Lung microvascular endothelial cell (primary cell): Measurements from ENCODE around the gene PFKP. TPM values are rescaled to one million over a fixed set of nuclear protein-coding genes. Genes with fewer than 3 reads are reported as not detected.

Source experiments
- DNase-seq, 2 donors: peaks; one replicate each; pipeline versions ENCODE4 v3.0.0 to v3.0.0-alpha.2; 2010; ENCODE audit warnings: low read depth in 2 of 2
- total RNA-seq: library from RNA; depleted of rRNA; stranded (reverse); fragments of >200 nt; gene quantifications from 2 replicates; pipeline ENCODE4 v1.2.1, GENCODE V29; 2014

Gene PFKP
- total RNA-seq, result 110 and 156 TPM in 2 replicates

GRCh38 chr10:3067118-3067858, at the start of gene PFKP:
TSS of gene PFKP (plus strand) at chr10:3067548. CDS start at chr10:3067596, 48 bp downstream.
- peak; percentile 32 to 38 for DNase-seq

DNA sequence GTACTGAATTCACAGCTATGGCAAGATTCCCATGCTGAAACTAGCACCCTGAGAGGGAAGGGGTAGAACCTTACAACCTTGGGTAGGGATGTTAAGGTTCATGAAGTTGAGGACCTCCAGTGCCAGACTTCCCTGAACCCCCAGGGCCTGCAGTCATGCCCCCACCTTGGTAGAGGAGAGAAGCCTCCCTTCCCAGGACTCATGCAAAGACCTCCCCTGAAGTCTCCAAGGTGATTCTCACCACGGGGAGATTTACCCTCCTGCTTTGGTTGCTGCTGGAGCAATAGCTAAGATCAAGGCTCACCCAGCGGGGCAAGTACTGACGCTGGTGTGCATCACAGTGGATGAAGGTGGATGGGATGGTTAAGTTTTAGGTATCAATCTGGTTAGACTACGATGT, 49.1 kb upstream of the PFKP start:
- no peak for DNase-seq

GRCh38 chr10:3020311-3020710, 47.0 kb upstream of the PFKP start:
- DNase-seq, result no peak

DNA sequence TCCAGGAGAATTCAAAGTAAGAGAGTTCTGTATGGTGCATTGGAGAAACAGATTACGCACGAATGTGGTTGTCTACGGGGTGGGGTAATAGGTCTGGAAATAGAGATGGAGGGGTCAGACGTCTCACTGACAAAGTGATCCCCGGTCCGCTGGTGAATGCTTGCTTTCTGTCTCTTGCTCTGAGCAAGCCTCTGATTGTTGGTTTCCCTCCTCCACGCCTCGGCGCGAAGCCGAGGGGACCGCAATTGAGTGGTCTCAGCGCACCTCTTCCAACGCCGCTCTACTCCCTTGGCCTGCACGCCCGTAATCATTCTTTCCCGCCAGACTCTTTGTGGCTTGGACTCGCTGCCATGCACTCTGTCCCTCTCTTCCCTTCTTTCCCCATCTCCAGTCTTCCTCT, 46.5 kb upstream of the PFKP start:
- no peak for DNase-seq

DNA sequence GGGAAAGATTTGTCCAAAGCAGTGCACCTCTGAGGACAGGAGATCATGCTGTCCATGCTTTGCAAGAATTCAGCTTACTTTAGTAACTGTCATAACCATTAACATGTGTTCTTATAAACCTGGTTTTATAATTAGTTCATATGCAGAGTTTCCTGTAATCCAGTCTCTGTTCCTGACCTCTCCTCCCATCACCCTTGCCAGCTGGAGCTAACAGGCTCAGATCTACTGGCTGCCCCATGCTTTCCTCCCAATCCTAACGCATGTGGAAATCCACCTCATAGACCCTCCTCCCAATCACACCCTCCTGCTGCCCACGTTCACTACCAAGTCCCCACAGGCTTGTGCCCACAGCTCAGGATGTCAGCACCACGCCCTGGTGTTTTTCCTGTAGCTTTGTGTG, 45.3 kb upstream of the PFKP start:
- DNase-seq, result no peak

DNA sequence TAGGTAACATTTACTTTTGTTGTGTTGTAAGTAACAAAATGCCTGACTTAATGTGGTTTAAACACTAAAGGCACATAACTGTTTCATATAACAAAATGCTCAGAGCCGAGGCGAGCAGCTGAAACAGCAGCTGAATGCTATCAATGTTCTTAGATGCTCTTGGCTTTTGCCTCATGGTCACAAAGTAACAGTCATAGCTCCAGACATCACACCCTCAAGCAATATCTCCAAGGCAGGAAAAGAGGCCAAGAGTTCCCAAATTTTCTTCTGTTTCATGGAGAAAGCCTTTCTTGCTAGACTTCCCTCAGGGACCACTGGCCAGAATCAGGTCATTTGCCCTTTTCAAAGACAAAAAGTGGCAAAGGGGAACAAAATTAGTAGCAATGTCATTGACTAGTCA, 43.5 kb upstream of the PFKP start:
- DNase-seq, result no peak

GRCh38 chr10:3025026-3025683, 42.2 kb upstream of the PFKP start:
- DNase-seq, result no peak

GRCh38 chr10:3027866-3028265, 39.5 kb upstream of the PFKP start:
- no peak for DNase-seq

DNA sequence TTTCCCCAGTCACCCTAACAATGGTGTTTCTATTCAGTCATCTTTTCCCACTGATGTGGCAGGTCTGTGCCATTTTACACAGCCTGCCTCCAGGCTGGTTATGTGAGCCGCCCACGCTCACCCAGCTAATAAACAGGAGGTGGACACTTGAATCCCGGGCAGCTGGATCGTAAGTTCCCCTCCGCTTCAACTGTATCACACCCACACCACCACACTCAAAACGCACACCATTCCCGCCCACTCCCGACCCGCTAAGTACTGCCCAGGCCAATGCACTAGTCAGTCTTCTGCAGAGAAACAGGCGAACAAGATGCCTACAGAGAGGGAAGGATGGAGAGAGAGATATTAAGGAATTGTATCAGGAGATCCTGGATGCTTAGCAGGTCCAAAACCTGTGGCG, 38.9 kb upstream of the PFKP start:
- no peak for DNase-seq

GRCh38 chr10:3030765-3031164, 36.6 kb upstream of the PFKP start:
- no peak for DNase-seq

DNA sequence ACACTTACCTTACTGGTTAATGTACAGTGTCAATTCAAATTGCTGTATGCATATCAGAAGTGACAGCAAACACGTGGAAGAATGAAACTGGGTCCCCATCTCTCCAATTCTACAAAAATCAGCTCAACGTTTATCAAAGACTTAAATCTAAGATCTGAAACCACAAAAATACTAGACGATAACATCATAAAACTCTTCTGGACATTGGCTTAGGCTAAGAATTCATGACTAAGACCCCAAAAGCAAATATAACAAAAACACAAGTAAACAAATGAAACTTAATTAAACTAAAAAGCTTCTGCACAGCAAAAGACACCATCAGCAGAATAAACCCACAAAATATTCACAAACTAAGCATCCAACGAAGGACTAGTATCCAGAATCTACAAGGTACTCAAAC, 35.9 kb upstream of the PFKP start:
- no peak for DNase-seq

- DNase-seq, result no peak
Observed at GRCh38 chr10:3033925-3034324, 33.4 kb upstream of the PFKP start.

DNA sequence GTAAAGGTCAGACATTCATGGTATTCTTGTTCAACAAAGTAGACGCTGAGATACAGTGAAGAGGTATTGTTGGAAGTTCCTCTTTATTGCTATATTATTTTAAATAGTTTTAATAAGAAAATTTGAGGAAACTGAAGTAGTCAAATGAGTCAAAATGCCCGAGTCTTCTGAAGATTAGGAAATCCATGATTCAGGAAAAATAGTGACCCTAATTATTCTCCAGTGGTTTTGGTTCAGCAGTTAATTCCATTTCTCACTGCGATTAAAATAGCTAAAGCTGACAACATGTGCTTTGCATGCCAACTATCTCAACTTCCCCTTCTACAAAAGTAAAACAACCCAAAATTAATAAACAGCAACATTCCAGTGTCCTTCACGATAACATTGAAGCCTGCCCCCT, 32.7 kb upstream of the PFKP start:
- no peak for DNase-seq

DNA sequence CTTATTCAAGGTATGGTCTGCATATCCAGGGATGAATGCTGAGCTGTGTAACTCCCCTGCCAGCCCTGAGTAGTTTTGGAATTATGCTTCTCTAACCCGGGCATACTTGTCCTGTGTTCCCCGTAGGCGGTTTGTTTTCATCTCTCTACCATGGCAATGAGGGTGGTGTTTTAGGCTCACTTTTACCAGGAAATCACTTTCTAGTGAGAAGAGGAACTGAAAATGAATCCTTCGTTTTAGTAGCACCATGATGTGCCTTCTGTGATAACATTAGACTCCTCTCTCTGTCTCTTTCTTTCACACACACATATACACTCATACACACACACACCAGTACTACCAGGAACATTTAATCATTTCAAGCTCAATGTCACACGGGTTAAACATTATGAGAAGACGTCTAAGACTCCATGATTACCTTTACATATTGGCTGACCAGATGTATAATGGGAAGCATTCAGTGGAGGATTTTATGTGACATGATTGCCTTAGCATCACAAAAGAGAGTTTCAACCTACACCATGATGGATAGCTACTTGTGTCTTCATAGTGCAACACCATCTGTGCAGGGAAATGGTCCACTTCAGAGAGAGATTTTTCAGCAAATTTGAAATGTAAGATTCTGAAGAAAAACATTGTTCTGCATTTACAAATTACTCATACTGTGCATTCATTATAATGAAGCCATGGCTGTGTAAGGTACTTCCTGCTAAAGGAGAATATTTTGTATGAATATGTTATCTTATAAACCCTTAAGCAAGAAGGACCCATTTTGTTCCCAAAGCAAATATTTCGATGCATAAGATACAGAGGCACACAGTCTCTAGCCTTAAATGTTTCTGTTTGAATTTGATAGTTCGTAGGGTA, 31.0 kb upstream of the PFKP start:
- DNase-seq, result no peak

GRCh38 chr10:3037182-3037581, 30.2 kb upstream of the PFKP start:
- DNase-seq, result no peak

GRCh38 chr10:3040069-3040468, 27.3 kb upstream of the PFKP start:
- DNase-seq, result no peak

DNA sequence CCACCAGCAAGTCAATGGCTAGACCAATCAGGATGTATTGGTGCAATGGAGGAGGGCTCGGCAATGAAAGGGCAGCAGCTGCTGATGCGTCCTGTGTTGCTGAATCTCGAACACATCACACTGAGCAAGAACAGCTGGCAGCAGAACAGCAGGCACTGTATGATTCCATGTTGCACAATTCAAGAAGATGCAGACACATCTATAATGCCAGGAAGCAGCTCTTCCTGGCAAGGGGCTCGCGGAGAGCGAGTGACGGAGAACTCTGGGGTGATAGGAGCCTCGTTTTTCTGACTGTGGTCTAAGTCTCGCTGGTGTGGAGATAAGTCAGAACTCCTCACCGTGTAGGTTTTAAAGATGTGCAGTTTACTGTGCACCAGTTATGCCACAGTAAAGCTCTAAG, 24.8 kb upstream of the PFKP start:
- no peak for DNase-seq

DNA sequence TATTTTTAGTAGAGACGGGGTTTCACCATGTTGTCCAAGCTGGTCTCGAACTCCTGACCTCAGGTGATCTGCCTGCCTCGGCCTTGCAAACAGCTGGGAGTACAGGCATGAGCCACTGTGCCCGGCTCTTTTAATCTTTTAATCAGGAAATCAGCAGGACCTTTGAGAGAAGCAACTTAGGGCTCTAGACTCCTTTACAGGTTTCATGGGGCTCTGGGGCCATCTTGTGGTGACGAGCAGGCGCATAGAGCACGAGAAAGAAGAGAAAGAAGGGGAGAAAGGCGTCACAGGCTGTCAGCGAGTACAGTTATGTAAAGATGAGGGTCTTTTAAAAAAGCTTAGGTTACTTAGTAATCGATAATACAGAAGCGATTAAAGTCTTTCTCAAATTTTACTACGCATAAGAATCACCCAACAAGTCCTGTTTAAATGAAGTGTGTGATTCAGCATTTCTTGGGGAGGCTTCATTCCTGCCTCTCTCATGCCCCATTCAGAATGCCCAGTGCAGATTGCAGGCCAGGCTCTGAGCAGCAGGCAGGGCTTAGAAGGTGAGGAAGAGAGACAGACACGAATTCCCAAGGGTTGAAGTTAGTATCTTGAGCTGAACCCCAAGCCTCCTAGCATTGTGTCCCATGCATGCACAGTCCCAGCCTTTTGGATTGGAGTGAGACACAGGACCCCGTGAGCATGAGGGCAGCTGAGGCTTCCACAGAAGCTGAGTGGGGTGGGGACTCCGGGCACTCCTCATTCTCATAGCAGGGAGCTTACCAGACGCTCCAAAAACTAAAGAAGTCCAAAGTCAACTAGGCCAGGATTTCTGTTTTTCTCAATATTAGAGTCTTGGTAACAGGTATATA, 23.6 kb upstream of the PFKP start:
- peak; percentile 82 to 84 for DNase-seq

DNA sequence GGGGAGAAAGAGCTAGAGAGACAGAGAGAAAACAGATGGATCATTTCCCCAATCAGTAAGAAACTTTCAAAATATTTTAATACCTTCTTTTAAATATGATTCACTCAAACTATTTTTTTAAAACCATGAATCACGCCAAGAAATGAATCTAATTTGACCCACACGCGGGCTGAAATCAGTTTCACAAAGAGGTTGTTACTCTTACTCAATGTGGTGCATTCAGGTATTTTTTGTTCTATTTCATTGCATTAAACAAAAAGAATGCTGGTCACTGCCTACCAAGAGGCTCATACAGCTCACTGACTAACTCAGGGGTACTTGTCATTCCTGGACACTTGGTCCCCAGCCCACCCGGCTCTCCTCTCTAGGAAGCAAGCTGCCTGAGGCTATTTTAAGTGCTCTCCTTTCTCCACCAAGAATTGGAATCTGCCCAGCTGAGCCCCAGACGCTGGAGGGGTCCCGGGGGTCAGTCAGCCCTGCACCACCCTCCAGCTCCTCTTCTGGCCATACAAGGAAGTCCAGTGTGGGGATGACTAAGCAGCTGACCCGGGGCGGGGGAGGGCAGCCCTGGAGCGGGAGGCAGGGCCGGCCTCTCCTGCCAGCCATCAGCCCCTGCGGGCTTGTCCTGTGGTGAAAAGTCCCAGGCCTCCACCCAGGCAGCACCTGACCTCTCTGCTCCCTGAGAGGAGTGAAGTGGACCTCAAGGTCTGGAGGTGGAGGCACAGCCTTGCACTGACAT, 21.7 kb upstream of the PFKP start:
- DNase-seq, result peak; percentile 63 to 85

- DNase-seq, result no peak
Observed at GRCh38 chr10:3046210-3046779, 21.1 kb upstream of the PFKP start.
